COLO668 (cell line): ENCODE data around the gene CLK4.

Experiments
- DNase-seq: peaks from one replicate; lab custom pipeline; 2025; ENCODE audit not compliant: unreplicated experiment; lab: John Stamatoyannopoulos, UW

Gene CLK4

DNA sequence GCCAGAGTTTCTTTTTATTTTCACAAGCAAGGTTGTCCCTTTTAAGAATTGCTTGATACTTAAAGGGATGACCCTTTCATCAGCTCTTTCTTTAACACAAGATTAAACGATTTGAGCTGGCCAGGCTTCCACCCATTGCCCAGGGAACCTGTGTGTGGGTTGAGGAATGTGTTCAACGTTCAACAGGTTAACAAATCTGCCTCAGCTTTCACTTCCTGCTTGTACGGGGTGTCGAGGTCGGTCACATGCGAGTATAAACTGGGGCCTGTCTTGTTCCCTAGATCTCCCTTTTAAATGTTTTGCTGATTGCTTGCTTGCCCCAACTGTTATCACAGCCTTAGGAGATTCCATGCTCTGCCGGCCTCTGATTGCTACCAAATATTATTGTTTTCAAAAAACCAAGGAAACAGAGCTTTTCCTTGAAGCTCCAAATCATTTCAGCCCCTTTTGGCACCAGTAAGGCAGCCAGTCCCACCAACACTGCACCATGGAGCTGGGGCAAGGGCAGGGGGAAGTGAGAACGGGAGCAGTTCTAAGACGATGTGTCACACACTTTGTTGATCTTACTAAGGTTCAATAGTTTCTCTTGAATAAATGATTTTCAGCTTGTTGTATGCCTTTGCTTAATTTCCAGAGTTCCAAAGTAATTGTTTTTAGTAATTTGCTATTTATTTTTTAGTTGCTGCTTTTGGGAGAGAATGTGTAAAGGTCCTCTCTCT is 10.7 kb upstream of the CLK4 start:
- DNase-seq, result no peak

DNA sequence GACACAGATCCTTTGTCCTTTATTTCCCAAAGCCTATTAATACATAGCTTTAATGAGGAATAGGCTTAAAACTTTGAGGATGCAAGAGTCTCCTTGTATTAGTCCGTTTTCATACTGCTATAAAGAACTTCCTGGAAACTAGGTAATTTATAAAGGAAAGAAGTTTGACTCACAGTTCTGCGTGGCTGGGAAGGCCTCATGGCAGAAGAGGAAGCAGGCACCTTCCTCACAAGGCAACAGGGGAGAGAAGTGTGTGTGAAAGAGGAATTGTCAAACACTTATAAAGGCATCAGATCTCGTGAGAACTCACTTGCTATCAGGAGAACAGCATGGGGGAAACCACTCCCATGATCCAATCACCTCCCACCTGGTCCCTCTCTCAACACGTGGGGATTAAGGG is 5.4 kb upstream of the CLK4 start:
- DNase-seq, result no peak

GRCh38 chr5:178630951-178631350 is 4.1 kb upstream of the CLK4 start:
- no peak for DNase-seq

- DNase-seq, result no peak
Measured at GRCh38 chr5:178630475-178630930, 3.7 kb upstream of the CLK4 start.

DNA sequence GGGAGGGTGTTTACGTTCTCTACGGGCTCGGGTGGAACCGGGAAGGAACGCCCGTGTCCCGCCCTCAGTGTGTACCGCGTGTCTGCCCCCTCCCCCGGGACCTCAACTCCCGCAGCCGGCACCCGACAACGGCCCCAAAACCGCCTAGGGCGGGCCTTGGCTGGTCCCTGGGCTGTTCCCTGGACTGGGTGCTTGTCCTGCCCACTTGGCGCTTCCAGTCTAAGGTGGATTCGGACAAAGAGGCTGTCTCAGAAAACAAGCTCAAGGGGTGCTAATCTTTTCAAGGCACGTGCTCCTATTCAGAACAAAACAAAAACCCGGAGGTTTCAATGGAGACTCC is 379 bp upstream of the CLK4 start:
- DNase-seq, result no peak

- DNase-seq, result no peak
Measured at GRCh38 chr5:178625679-178626483, 969 bp downstream of the CLK4 start.

DNA sequence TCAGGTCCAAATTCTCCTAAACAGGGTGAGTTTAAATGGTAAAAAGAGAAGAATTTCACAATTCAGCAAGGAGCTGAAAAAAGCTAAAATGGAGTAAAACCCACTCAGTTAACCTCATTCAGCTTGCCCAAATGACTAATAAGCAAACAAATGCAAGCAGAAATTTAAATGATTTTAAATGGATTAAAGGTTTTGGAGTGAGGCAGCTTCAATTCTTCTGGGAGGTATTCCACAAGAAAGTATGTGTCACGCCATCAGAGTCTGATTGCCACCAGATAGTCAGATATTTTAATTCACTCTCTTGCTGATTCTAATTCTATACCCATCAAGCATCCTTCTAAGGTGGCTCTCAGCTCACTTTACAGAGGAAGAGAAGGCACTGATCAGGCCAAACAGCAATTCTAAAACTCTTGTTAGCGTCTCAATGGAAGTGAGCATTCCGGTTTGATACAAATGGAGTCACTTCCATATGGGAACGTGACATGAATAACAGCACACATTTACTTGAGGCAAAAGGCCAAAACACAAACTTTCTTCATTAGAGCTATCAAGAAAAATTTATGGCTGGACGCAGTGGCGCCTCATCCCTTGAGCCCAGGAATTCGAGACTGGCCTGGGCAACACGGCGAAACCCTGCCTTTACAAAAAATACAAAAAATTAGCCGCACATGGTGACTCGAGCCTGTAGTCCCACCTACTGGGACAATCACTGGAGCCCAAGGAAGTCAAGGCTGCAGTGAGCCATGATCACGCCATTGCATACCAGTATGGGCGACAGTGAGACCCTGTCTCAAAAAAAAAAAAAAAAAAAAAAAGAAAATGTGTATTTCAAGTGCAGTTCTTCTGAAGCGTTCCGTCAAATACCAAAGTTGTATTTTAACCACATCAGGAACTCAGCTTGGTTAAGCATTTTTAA is 2.0 kb downstream of the CLK4 start:
- no peak for DNase-seq

- no peak for DNase-seq
Measured at GRCh38 chr5:178622679-178623247, 4.1 kb downstream of the CLK4 start.

GRCh38 chr5:178619390-178619789 is 7.5 kb downstream of the CLK4 start:
- no peak for DNase-seq

GRCh38 chr5:178612299-178612698 is 14.6 kb downstream of the CLK4 start:
- no peak for DNase-seq

DNA sequence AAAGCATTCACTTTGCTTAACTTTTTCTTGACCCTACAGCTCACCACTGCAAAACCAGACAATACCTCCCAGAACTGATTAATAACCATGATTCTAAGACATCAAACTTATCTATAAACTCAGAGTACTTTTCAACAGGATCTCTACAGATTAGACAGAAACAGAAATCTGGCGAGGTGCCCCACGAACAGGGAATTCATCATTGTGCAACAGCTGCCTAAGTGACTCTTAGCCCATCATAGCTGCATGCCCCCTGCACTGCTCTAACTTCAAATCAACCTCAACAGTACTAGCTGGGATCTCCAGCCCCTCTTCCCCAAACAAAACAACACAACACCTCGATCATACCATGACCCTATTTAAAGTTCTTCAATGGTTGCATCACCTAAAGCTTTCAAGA is 20.6 kb downstream of the CLK4 start:
- no peak for DNase-seq

DNA sequence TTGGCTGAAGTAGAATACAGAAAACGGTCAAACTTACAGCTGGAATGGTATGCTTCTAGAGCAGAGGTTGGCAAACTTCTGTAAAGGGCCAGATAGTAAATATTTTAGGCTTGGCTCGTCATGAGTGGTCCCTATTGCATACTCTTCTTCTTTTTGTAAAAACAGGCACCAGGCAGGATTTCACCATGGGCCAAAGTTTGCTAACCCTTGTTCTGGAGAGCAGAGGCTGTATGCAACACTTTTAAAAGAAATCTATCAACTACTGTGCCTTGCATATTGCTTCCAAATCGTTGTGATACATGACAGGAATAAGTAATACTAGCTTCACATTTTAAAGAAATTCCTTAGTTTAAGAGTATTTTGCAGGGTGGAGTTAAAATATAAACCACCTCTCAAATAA is 21.1 kb downstream of the CLK4 start:
- DNase-seq, result no peak

DNA sequence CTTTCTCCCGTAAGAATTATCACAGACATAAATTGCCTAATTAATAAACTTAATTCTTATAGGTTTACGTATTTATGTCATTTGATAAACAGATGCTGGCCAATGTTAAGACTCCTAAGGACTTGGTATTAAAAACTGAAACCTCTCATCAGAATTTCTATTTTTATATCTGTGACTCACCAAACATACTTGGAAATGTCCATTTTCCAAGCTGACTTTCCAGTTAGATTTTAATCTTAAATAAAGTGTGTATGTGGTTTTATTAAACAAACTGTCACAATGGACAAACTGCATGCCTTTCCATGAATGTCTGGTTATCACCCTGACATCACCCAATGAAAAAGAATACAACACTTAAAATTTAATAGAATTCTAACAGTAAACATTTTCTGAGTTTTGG is 24.1 kb downstream of the CLK4 start:
- no peak for DNase-seq

DNA sequence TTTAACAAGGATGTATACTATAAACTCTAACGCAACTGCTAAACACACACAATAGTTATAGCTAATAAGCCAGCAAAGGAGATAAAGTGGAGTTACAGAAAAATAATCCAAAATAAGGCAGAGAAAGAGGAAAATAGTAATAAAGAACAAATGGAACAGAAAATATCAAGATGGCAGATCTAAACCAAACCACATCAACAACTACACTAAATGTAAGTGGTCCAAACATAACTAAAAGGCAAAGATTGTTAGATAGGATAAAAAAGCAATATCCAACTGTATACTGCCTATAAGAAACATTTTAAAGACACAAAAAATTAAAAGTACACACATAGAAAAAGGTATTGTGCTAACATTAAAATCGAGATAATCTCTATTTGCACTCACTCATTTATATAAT is 31.1 kb downstream of the CLK4 start:
- DNase-seq, result no peak

- DNase-seq, result no peak
Measured at GRCh38 chr5:178595150-178595549, 31.7 kb downstream of the CLK4 start.

- DNase-seq, result no peak
Measured at GRCh38 chr5:178590924-178591423, 35.9 kb downstream of the CLK4 start.

DNA sequence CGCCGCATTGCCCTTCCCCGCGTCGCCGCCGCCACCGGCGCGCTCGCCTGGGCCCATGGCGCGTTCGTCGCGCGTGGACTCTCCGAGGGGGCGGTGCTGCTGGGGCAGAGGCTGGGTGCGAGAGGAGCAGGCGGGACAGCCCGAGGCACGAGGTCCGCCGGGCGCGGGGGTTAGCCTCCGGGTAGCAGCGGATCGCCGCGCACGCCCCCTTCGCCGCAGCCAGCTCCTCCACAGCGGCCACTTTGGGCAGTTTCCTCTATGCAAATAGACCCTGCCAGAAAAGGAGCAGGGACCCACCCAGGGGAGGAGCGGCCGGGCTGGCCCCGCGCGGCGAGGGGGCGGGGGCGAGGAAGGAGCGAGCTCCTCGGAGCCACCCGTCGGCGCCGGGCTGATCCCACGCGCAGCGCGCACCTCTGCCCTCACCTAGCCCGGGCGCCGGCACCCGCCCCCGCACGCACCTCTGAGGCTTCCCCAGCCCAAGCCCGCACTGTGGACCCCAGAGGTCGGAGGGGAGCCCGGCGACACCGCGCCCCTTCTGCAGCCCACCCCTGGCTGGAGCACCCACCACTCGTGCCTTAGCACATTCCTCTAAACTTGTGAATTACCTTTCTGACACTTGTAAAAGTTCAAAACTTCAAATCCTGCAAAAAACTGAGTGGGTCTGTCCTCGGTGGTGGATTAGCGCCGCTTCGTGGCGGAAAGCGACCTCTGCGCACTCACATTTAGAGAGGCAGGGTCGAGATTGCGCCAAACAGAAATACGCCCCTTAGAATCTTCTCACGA is 36.5 kb downstream of the CLK4 start, which contains the start of gene COL23A1:
TSS of gene COL23A1 (minus strand) at position 253 of the 783 bp plus-strand sequence.
- DNase-seq, result no peak

DNA sequence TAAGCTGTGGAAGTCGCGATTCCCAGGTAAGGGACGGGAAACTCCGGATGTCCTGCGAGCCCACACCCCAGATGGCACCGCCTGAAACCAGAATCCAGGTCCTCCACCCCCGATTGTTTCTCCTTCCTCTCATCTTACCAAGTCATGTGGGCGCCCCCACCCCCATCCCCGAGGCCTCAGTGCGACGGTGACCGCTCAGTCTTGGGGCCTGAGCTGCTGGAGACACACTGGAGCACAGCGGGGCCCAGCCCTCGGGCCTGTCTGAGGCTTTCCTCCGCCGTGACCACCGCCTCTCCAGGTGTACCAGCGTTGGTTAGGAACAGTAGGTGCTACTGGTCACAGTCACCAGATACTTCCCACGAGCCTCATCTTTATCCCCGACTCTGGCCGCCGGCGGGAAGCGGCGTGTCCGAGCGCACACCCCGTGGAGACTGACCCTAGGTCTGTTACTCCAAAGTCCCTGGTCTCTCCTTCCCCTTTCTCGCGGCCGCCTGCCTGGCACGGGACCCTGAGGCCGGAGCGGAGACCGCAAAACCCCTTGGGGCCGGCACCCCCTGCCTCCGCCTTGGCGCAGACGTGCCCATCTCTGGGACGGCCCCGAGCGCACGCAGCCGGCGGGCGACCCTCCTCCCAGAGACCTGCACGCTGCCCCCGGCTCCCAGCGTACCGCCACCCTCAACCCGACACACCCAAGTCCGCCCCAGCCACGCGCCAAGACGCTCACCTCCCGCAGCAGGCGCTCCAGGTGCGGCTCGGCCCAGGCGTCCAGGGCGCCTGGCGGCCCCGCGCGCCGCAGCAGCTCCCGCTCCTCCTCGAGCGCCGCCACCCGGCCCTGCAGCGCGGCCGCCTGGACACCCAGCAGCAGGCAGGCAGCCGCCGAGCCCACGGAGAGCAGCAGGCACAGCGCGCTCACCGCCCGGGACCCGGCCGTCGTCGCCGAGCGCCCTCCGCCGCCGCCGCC is 37.4 kb downstream of the CLK4 start:
- DNase-seq, result no peak

DNA sequence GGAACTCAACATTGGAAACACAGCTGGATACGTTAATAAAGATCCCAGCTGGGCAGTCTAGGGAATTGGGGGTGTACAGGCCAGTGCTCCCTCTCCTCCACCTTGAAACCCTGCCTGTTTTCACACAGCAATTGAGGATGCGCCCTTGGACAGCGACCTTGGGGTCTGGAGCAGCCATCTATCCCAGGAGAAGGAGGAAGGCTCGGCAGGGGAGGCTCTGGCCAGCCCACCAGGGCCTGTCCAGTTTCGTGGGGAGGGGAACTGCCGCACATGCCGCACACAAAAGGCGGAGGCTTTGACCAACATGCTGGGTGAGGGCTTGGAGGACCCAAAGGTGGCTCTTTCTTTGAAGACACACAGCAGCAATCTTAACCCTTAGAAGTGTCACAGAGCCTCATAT is 38.1 kb downstream of the CLK4 start:
- no peak for DNase-seq
